Fibroblast of lung (primary cell): ENCODE measurements around the gene GNAS.

Experiments used
- CTCF ChIP-seq, 2 donors: IDR thresholded peaks in 1 of 2; conservative IDR thresholded peaks in 1 of 2; 1 replicate in 1 of 2; 2 replicates in 1 of 2; pipeline ENCODE4 v1.5.1; 2011 to 2012; ENCODE audit warnings: low read length in 2 of 2, control low read depth in 1 of 2, inconsistent platforms in 1 of 2, low read depth in 1 of 2, mild to moderate bottlenecking in 1 of 2
- EZH2 ChIP-seq: IDR thresholded peaks from 2 replicates; pipeline ENCODE4 v1.5.1; 2012; ENCODE audit warnings: low read length, control low read depth, mild to moderate bottlenecking; ENCODE audit errors: missing control alignments

- TF ChIP-seq CTCF (conservative IDR thresholded peaks at IDR 0.05 in 1 of 2, IDR thresholded peaks at IDR 0.05 in 1 of 2; ENCODE audit: low read depth in 1 of 2, low read length in 2 of 2) (no peak), EZH2 (no peak)
Observed at GRCh38 chr20:58889334-58889760, 36.8 kb downstream of the GNAS start.
